Calu3 (cell line): ENCODE measurements around the gene ARHGEF4. TPM values are rescaled to one million over a fixed set of nuclear protein-coding genes. Genes with fewer than 3 reads are reported as not detected.

Experiments
- BruUV-seq: library from RNA; stranded (reverse); fragments of 400-500 nt; replicated peaks from 2 replicates; lab custom pipeline; 2021; lab: Mats Ljungman, UMichigan
- CTCF ChIA-PET: fragments of 300-600 bp; sonication (Branson Sonifier 250); formaldehyde crosslinking; loops from one replicate; lab custom pipeline; 2022; ENCODE audit warnings: antibody characterized with exemption; lab: Charles Lee
- DNase-seq: peaks from one replicate; pipeline ENCODE4 v3.0.0; 2022
- H3K27ac Mint-ChIP-seq: one replicate; pipeline ENCODE4 v1.8.0; 2022; ENCODE audit warnings: mixed read lengths; ENCODE audit not compliant: unreplicated experiment
- H3K27me3 Mint-ChIP-seq: one replicate; pipeline ENCODE4 v1.8.0; 2022; ENCODE audit warnings: mixed read lengths; ENCODE audit not compliant: unreplicated experiment
- H3K36me3 Mint-ChIP-seq: one replicate; pipeline ENCODE4 v1.8.0; 2022; ENCODE audit warnings: mild to moderate bottlenecking, moderate library complexity, mixed read lengths; ENCODE audit not compliant: insufficient read depth, unreplicated experiment
- H3K4me1 Mint-ChIP-seq: one replicate; pipeline ENCODE4 v1.8.0; 2022; ENCODE audit warnings: mild to moderate bottlenecking, low read depth, mixed read lengths; ENCODE audit not compliant: unreplicated experiment
- H3K4me3 Mint-ChIP-seq: one replicate; pipeline ENCODE4 v1.8.0; 2022; ENCODE audit warnings: mild to moderate bottlenecking, low read depth, moderate library complexity, mixed read lengths; ENCODE audit not compliant: unreplicated experiment
- H3K9me3 Mint-ChIP-seq: one replicate; pipeline ENCODE4 v1.8.0; 2022; ENCODE audit warnings: low read depth, mixed read lengths; ENCODE audit not compliant: unreplicated experiment
- intact Hi-C: fragments of 100-400 bp; cut with micrococcal nuclease; formaldehyde crosslinking; loops from one replicate; pipeline ENCODE4 v1.10.0; 2022; ENCODE audit not compliant: unreplicated experiment
- total RNA-seq: library from RNA; stranded (reverse); gene quantifications from 2 replicates; pipeline ENCODE4 v1.2.3, GENCODE V29; 2022
- TF ChIP-seq, protein P1 (sequence below): fragments of 200-600 bp; IDR thresholded peaks from one replicate; pipeline ENCODE4 v1.8.0; 2022; ENCODE audit warnings: antibody characterized with exemption; ENCODE audit not compliant: unreplicated experiment

ARHGEF4 gene
- total RNA-seq, 1 experiment from 2014 or later = 8.8 TPM

DNA sequence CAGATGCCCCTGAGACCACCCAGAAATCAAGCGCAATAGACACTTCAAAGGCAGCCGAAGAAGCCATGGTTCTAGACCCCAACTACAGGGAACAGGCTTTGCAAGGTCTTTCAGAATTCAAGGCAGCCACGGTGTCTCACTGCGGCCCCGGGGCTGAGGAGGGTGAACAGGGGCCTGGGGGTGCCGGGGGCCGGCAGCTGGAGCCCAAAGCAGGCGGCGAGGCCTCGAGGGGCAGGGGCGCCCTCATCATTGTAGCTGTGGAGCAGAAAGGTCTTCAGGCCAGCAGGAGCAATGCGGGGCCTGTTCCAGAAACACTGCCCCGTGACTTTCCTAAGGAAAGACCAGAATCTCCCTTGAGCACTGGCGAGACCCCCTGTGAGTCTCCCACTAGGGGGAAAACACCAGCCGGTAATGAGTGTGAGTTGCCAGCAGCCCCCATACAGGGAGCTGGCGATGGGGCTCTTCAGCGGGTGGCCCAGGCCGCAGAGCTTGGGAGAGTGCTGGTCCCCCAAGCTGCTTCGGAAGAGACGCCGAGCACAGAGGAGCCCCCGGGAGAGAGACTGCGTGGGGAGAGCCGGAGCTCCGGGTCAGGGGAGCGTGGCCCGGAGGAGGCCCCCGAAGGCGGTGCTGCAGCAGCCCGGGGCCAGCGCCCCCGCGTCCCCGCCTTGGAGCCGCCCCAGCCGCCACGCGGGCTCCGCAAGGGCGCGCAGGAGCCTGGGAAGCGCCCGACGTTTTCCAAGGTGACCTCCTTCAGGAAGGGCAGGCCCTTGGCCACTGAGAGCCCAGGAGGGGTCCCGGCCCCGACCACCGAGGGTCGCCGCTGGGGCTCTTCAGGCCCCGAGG lies 79.1 kb downstream of the ARHGEF4 start:
- H3K9me3 Mint-ChIP-seq = no peaks in the 10 kb centered on the region
- H3K4me1 Mint-ChIP-seq = no peaks in the 10 kb centered on the region
- H3K27ac Mint-ChIP-seq = no peak overlapping the region
- BruUV-seq = no TSS peak
- no peak for DNase-seq
- H3K27me3 Mint-ChIP-seq = no peaks in the 10 kb centered on the region
- H3K4me3 Mint-ChIP-seq = no peak overlapping the region
- TF ChIP-seq, protein P1, sequence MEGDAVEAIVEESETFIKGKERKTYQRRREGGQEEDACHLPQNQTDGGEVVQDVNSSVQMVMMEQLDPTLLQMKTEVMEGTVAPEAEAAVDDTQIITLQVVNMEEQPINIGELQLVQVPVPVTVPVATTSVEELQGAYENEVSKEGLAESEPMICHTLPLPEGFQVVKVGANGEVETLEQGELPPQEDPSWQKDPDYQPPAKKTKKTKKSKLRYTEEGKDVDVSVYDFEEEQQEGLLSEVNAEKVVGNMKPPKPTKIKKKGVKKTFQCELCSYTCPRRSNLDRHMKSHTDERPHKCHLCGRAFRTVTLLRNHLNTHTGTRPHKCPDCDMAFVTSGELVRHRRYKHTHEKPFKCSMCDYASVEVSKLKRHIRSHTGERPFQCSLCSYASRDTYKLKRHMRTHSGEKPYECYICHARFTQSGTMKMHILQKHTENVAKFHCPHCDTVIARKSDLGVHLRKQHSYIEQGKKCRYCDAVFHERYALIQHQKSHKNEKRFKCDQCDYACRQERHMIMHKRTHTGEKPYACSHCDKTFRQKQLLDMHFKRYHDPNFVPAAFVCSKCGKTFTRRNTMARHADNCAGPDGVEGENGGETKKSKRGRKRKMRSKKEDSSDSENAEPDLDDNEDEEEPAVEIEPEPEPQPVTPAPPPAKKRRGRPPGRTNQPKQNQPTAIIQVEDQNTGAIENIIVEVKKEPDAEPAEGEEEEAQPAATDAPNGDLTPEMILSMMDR = no peak
- CTCF ChIA-PET = no interaction called here
- intact Hi-C loops = no loop called here
- H3K36me3 Mint-ChIP-seq = peaks cover 5% of the 10 kb centered on the region

DNA sequence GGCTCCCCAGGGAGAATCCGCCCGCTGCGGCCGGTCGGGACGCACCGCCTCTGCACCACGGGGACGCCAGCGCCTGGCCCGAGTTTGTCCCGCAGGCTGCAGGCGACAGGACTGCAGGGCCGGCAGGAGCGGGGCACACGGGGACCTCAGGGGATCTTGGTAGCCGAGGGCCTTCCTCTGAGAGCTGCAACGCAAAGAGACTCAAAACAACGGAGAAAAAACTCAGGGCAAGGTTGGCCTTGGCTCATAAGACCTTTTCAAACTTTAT lies 79.7 kb downstream of the ARHGEF4 start:
- Mint-ChIP-seq H3K36me3 (peaks cover 5% of the 10 kb centered on the region), H3K4me1 (no peaks in the 10 kb centered on the region), H3K27me3 (no peaks in the 10 kb centered on the region), H3K27ac (no peak overlapping the region), H3K4me3 (no peak overlapping the region), H3K9me3 (no peaks in the 10 kb centered on the region)
- no peak for DNase-seq
- TF ChIP-seq, protein P1 = no peak
- intact Hi-C loops = no loop called here
- no TSS peak for BruUV-seq
- CTCF ChIA-PET = no interaction called here

- CTCF ChIA-PET = interaction anchor here (0.6 kb wide), 1 partner anchor 1279 kb away, joined by 6 read pairs; no protein-coding TSS in a partner anchor
- no peaks in the 10 kb centered on the region for H3K4me1 Mint-ChIP-seq
- TF ChIP-seq, protein P1 = no peak
Observed at GRCh38 chr2:130917006-130917688, 80.4 kb downstream of the ARHGEF4 start.

GRCh38 chr2:130918393-130918792 lies 81.7 kb downstream of the ARHGEF4 start:
- TF ChIP-seq, protein P1 = no peak
- H3K27ac Mint-ChIP-seq = no peak overlapping the region
- H3K4me1 Mint-ChIP-seq = no peaks in the 10 kb centered on the region
- no peaks in the 10 kb centered on the region for H3K9me3 Mint-ChIP-seq
- DNase-seq = no peak
- H3K4me3 Mint-ChIP-seq = no peak overlapping the region
- H3K36me3 Mint-ChIP-seq = peaks cover 5% of the 10 kb centered on the region
- no peaks in the 10 kb centered on the region for H3K27me3 Mint-ChIP-seq
- no TSS peak for BruUV-seq
- CTCF ChIA-PET = no interaction called here
- intact Hi-C loops = no loop called here

More at GRCh38 chr2:130917006-130917688, 80.4 kb downstream of the ARHGEF4 start:
- Mint-ChIP-seq H3K36me3 (peaks cover 5% of the 10 kb centered on the region), H3K27ac (no peak overlapping the region), H3K9me3 (no peaks in the 10 kb centered on the region), H3K4me3 (no peak overlapping the region), H3K27me3 (no peaks in the 10 kb centered on the region)
- BruUV-seq = no TSS peak
- intact Hi-C loops = no loop called here
- DNase-seq = no peak
